Stimulated activated CD8-positive, alpha-beta memory T cell treated with anti-CD3 and anti-CD28 coated beads, Interleukin-12 subunit alpha, Interleukin-12 subunit beta, amount 100 ng/mL, for 4 hours (primary cell): ENCODE measurements around the gene GRID1.

Source experiments
- DNase-seq: peaks from one replicate; pipeline ENCODE4 v3.0.0-alpha.2; 2020; ENCODE audit warnings: low read depth

Gene GRID1

DNA sequence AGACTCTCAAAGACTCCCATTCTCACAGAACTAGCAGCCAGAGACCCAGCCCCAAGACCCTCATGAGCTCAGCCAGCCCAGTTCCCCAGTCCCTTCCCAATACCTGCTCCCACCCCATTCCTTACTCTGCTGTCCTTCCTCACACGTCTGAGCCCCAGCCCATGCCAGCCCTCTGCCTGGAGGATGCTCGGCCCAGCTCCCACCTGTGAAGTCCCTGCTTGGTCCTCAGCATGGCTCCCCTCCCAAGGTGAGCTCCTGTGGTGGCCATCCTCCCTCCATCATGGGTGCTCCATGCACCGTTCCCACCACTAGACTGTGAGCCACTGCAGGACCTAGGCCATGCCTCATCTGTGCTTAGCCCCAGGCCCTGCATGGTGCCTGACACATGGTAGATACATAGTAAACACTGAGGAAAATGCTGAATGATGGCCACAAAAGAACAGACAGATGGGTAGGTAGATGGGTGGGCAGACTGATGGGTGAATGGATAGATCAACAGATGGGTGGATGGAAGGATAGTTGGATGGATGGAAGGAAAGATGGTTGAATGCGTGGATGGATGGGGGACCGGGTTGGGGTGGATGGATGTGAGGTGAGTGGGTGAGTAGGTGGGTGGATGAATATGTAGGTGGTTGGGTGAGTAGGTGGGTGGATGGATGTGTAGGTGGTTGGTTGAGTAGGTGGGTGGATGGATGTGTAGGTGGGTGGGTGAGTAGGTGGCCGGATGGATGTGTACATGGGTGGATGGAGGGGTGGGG lies 138.9 kb downstream of the GRID1 start:
- DNase-seq: no peak

DNA sequence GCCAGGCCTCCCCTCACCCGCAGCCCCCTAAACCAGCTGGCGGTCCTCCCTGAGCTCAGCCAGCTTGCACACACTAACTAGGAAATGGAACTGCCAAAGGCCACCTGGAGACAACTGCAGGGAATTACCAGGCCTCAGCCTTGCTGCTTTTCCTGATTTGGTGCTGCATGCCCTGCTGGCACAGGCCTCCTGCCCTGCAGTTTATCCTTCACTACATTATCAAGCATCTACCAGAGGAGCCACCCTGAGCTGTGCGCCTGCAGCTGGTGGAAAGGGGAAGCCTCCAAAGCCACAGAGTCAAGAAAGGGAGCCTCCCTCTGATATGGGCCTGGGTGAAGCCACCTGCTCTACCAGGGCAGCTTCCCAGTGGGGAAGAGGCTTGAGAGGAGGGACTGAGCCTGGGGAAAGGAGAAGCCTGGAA lies 139.8 kb downstream of the GRID1 start:
- no peak for DNase-seq

- DNase-seq: no peak
Measured at GRCh38 chr10:86226016-86226415, 140.6 kb downstream of the GRID1 start.

GRCh38 chr10:86225103-86225782 lies 141.4 kb downstream of the GRID1 start:
- DNase-seq: no peak

- no peak for DNase-seq
Measured at GRCh38 chr10:86224354-86225102, 142.1 kb downstream of the GRID1 start.

GRCh38 chr10:86223256-86223655 lies 143.3 kb downstream of the GRID1 start:
- no peak for DNase-seq

- DNase-seq: no peak
Measured at GRCh38 chr10:86222687-86223086, 143.9 kb downstream of the GRID1 start.

DNA sequence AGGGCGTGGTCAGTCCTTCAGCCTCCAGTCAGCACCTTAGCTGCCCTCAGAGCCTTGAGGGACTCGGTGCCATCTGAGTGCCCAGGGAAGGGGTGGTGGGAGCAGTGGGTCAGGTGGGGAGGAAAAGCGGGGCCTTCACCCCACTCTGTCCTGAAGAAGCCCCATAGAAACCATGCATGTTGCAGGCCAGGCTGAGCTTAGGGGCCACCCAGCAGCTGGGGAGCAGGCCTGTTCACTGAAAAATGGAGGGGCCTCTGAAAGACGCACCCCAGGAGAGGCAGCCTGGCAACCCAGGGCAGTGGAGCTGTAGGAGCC lies 144.3 kb downstream of the GRID1 start:
- no peak for DNase-seq

DNA sequence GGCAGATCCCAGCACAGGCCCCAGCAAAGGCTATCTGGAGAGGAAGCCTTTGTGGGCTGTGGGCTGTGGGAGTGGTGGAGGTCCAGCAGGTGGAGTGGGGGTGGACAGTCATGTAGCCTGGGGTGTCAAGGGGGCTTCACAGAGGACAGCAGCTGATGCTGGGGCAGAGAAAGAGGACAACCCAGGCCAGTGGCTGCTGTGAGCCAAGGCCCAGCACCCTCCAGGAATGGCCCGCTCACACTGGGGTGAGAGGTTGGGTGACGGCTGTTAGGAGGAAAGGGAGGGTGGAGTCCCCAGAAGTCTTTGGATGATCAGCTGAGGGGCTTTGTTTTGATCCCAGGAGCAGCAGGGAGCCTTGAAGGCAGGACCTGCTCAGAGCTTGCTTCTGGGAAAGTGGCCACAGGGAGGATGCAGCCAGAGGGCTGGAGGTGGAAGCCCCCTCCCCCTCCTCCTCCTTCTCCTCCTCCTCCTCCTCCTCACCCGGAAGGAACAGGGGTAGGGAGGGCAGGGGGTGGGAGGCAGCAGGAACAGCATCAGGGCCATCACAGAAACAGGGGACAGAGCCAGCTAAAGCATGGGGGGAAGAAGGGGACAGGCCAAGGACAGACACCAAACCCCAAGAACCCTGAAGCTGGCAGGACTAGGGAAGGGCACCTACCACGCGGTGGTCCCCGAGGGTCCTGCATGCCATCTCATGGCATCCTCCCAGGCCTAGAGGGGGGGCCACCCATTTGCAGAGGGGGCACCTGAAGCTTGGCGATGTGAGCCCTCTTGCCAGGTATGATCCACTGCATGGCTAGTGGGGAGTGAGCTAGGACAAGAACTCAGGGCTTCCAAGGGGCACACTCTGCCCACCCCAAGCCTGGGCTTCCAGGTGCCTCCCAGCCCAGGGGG lies 144.9 kb downstream of the GRID1 start:
- DNase-seq: no peak

DNA sequence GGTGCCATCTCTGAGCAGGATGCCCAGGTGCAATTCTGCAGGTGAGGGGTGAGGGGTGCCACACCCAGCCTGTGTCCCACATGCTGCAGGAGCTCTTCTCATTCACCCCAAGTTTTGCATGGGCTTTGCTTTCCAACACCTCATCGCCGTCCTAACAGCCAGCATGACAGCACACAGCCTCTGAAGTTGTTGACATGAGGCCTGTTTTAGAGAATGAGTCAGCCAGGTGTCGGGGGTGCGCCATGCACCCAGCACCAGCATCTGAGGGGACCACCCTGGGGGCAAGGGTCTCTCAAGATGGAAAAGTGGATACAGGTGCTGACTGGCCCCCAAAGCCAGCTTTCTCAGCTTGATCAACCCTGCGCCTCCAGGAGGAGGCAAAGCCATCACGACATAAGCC lies 146.0 kb downstream of the GRID1 start:
- no peak for DNase-seq

DNA sequence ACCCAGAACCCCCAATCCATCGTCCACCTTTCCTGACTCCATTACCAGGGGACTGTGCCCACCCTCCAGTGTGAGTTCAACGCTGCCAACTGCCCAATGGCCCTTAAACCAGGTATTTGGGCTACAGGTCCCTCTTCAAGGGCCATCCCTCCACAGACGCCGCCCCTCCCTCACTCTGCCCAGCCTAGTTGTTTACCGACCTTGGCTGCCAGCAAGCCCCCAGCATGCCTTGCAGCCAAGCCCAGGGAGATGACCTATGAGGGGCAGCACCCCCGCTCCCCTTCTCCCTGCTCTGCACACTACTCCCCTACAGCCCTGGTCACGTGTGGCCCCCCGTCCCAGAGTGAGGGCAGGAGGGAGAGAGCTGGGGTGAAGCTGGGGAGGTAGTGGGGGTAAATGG lies 147.3 kb downstream of the GRID1 start:
- DNase-seq: no peak

DNA sequence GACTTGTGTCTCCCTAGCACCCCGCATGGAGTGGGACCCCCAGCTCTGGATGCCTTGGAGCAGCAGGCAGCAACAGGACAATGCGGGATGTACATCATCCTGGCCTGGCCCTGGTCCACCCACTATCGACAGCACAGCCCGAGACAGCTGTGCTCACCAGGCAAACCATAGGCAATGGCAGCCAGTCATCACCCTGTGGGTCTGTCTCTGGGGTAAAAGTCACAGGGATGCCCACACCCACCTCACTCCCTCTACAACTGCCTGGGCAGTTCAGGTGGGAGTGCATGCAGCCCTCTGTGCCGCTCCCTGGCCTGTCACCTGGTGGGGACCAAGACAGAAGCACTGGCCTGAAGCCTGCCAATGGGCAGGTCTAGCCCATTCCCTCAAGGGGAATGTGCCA lies 147.8 kb downstream of the GRID1 start:
- no peak for DNase-seq

GRCh38 chr10:86218160-86218559 lies 148.4 kb downstream of the GRID1 start:
- DNase-seq: no peak

- DNase-seq: no peak
Measured at GRCh38 chr10:86217371-86218080, 149.1 kb downstream of the GRID1 start.

DNA sequence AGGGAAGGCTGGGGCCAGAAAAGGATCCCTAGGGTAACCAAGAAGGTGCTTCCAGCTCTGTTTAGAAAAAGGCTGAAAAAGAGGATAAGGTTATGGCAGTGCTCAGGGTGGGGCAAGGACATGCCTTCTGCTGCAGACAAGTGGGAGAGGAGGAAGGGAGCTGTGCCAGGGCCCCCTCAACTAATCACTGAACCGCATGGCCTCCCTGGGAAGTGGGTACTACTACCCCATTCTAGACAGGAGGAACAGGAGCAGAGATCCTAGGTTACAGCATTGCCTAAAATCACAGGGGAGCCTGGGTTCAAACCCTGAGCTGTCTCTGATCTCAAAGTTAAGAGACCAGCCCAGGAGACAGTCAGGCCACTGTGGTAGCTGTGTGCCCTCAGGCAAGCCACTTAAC lies 149.7 kb downstream of the GRID1 start:
- no peak for DNase-seq

- DNase-seq: no peak
Measured at GRCh38 chr10:86215712-86216111, 150.9 kb downstream of the GRID1 start.

- no peak for DNase-seq
Measured at GRCh38 chr10:86215046-86215445, 151.5 kb downstream of the GRID1 start.

GRCh38 chr10:86213148-86213547 lies 153.4 kb downstream of the GRID1 start:
- no peak for DNase-seq

GRCh38 chr10:86212391-86212700 lies 154.2 kb downstream of the GRID1 start:
- no peak for DNase-seq

GRCh38 chr10:86211691-86212390 lies 154.8 kb downstream of the GRID1 start:
- DNase-seq: no peak

GRCh38 chr10:86210416-86210815 lies 156.2 kb downstream of the GRID1 start:
- no peak for DNase-seq
